GM12878 (cell line): Measurements from ENCODE around the gene SMARCD3. TPM values are rescaled to one million over a fixed set of nuclear protein-coding genes. Genes with fewer than 3 reads are reported as not detected.

ENCODE experiments used
- CHD1 ChIP-seq: IDR thresholded peaks from 2 replicates; pipeline ENCODE4 v1.6.1; 2012; ENCODE audit warnings: low read depth, low read length, improper control_type of control experiment
- CHD2 ChIP-seq: IDR thresholded peaks from 2 replicates; pipeline ENCODE4 v1.6.1; 2011; ENCODE audit warnings: low read depth, low read length, improper control_type of control experiment, borderline replicate concordance
- CREB1 ChIP-seq: IDR thresholded peaks from 2 replicates; pipeline ENCODE4 v1.6.1; 2012; ENCODE audit warnings: low read depth, mild to moderate bottlenecking, inconsistent platforms
- IRF5 ChIP-seq: fragments of 450-650 bp; IDR thresholded peaks from 2 replicates; pipeline ENCODE4 v1.6.1; 2017; ENCODE audit warnings: borderline replicate concordance
- KDM1A ChIP-seq: fragments of 200-600 bp; sonication (generic); IDR thresholded peaks from 2 replicates; pipeline ENCODE4 v1.6.1; 2016; ENCODE audit warnings: borderline replicate concordance
- MYC ChIP-seq: IDR thresholded peaks from 2 replicates; pipeline ENCODE4 v1.6.1; 2011; ENCODE audit warnings: mild to moderate bottlenecking, low read length, moderate library complexity, inconsistent platforms; ENCODE audit not compliant: insufficient read depth, insufficient replicate concordance, insufficient read length, severe bottlenecking
- NFXL1 ChIP-seq: fragments of 450-650 bp; IDR thresholded peaks from 2 replicates; pipeline ENCODE4 v1.6.1; 2017; ENCODE audit warnings: antibody characterized with exemption, mild to moderate bottlenecking, borderline replicate concordance
- NFYA ChIP-seq: IDR thresholded peaks from 2 replicates; pipeline ENCODE4 v1.6.1; 2011; ENCODE audit warnings: low read depth, mild to moderate bottlenecking, low read length, improper control_type of control experiment, borderline replicate concordance
- RAD21 ChIP-seq: IDR thresholded peaks from 2 replicates; pipeline ENCODE4 v1.6.1; 2011; ENCODE audit warnings: mild to moderate bottlenecking, low read depth, low read length, moderate library complexity; ENCODE audit not compliant: insufficient read depth
- ZBED1 ChIP-seq: IDR thresholded peaks from 2 replicates; pipeline ENCODE4 v1.6.1; 2016; ENCODE audit warnings: borderline replicate concordance
- polyA plus RNA-seq, 11 experiments: library from polyadenylated mRNA; depleted of rRNA in 4 of 11; unstranded in 6 of 11; stranded (reverse) in 5 of 11; fragments of >200 nt; fragmentation: Nextera tagmentation in 4 of 11; fragmentation: Illumina TruSeq in 1 of 11; extraction: Ambion mirVana in 4 of 11; extraction: Trizol in 1 of 11; gene quantifications; 1 replicate in 1 of 11; 2 replicates in 10 of 11; pipeline versions ENCODE4 v1.2.1 to v1.2.3, GENCODE V29; 2011 to 2016; ENCODE audit warnings: inconsistent platforms in 2 of 11, missing spikeins in 2 of 11, low read depth in 1 of 11
- total RNA-seq, 4 experiments: library from RNA; depleted of rRNA in 3 of 4; stranded (reverse); fragments of >200 nt in 3 of 4; fragmentation: Illumina TruSeq in 1 of 4; extraction: Trizol in 1 of 4; gene quantifications; 2 replicates each; pipeline versions ENCODE4 v1.2.1 to v1.2.3, GENCODE V29; 2013 to 2021
- TF ChIP-seq, protein P1 (sequence below): IDR thresholded peaks from 2 replicates; pipeline ENCODE4 v1.6.1; 2012; ENCODE audit warnings: low read depth, low read length, improper control_type of control experiment

Gene SMARCD3
- total and polyA plus RNA-seq, 10 of the 15 experiments (the other 5 are each of a cell fraction or from before 2014, with no cell fraction given), result 0.11 to 1.4 (median 0.16) TPM

GRCh38 chr7:151226875-151227782 lies 21.4 kb downstream of the SMARCD3 start, which contains the start of gene ABCF2 (continued):
- TF ChIP-seq IRF5, result no peak
- TF ChIP-seq CHD1, result no peak
- peak; percentile 99 for TF ChIP-seq CREB1
- TF ChIP-seq CHD2, result peak; percentile 95
- TF ChIP-seq MYC, result no peak
- no peak for TF ChIP-seq KDM1A
- no peak for TF ChIP-seq RAD21
- TF ChIP-seq ZBED1, result no peak; the same call in 1 of the 2 replicates
- TF ChIP-seq, protein P1, sequence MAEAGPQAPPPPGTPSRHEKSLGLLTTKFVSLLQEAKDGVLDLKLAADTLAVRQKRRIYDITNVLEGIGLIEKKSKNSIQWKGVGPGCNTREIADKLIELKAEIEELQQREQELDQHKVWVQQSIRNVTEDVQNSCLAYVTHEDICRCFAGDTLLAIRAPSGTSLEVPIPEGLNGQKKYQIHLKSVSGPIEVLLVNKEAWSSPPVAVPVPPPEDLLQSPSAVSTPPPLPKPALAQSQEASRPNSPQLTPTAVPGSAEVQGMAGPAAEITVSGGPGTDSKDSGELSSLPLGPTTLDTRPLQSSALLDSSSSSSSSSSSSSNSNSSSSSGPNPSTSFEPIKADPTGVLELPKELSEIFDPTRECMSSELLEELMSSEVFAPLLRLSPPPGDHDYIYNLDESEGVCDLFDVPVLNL, result peak; percentile 20; the same call in 1 of the 2 replicates
- TF ChIP-seq NFYA, result no peak
- TF ChIP-seq NFXL1, result no peak
